NB4 (cell line): ENCODE measurements around the gene TEX54.

Experiments used
- CTCF ChIP-seq: IDR thresholded peaks from one replicate; pipeline ENCODE4 v1.5.1; 2012; ENCODE audit warnings: low read depth, low read length
- POLR2A ChIP-seq: IDR thresholded peaks from 2 replicates; pipeline ENCODE4 v1.6.1; 2011; ENCODE audit warnings: mild to moderate bottlenecking; ENCODE audit not compliant: insufficient read length; ENCODE audit errors: extremely low read depth

- no peak for TF ChIP-seq CTCF
- no peak for TF ChIP-seq POLR2A
Observed at GRCh38 chr11:62860835-62861563, 28.4 kb upstream of the TEX54 start.
